Activated naive CD4-positive, alpha-beta T cell treated with anti-CD3 and anti-CD28 coated beads for 36 hours (primary cell): Measurements from ENCODE around the gene NUDT6. TPM values are rescaled to one million over a fixed set of nuclear protein-coding genes. Genes with fewer than 3 reads are reported as not detected.
"Not testable (repeated sequence)": the region's sequence is repeated elsewhere in the genome, so short reads cannot be mapped to it uniquely, and the experiment has no call there.

Experiments used
- CTCF ChIA-PET: fragments of 350-600 bp; sonication (Branson Sonifier 250); formaldehyde crosslinking; loops from one replicate; lab custom pipeline; 2021; ENCODE audit warnings: antibody characterized with exemption; lab: Charles Lee
- DNase-seq: peaks from one replicate; pipeline ENCODE4 v3.0.0-alpha.2; 2020
- H3K27ac Mint-ChIP-seq: one replicate; pipeline ENCODE4 v1.8.0; 2021; ENCODE audit warnings: mild to moderate bottlenecking, mixed read lengths
- H3K27me3 Mint-ChIP-seq: one replicate; pipeline ENCODE4 v1.8.0; 2021; ENCODE audit warnings: low read depth, mixed read lengths
- H3K36me3 Mint-ChIP-seq: one replicate; pipeline ENCODE4 v1.8.0; 2021; ENCODE audit warnings: low read depth, mixed read lengths
- H3K4me1 Mint-ChIP-seq: one replicate; pipeline ENCODE4 v1.8.0; 2021; ENCODE audit warnings: low read depth, mixed read lengths
- H3K4me3 Mint-ChIP-seq: one replicate; pipeline ENCODE4 v1.8.0; 2021; ENCODE audit warnings: mild to moderate bottlenecking, moderate library complexity, mixed read lengths
- H3K9me3 Mint-ChIP-seq: one replicate; pipeline ENCODE4 v1.8.0; 2021; ENCODE audit warnings: mixed read lengths
- intact Hi-C: fragments of 100-400 bp; cut with micrococcal nuclease; formaldehyde crosslinking; loops from one replicate; pipeline ENCODE4 v1.15.1; 2023
- total RNA-seq, 2 experiments: library from RNA; stranded (reverse); gene quantifications; one replicate each; pipeline ENCODE4 v1.2.3, GENCODE V29; 2021

NUDT6 gene
- total RNA-seq, 2 experiments from 2014 or later: 4.8 to 5.1 TPM

DNA sequence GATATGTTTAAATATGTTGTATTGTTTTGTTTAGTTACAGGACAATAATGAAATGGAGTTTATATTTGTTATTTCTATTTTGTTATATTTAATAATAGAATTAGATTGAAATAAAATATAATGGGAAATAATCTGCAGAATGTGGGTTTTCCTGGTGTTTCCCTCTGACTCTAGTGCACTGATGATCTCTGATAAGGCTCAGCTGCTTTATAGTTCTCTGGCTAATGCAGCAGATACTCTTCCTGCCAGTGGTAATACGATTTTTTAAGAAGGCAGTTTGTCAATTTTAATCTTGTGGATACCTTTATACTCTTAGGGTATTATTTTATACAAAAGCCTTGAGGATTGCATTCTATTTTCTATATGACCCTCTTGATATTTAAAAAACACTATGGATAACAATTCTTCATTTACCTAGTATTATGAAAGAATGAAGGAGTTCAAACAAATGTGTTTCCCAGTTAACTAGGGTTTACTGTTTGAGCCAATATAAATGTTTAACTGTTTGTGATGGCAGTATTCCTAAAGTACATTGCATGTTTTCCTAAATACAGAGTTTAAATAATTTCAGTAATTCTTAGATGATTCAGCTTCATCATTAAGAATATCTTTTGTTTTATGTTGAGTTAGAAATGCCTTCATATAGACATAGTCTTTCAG, 26.9 kb downstream of the NUDT6 start:
- CTCF ChIA-PET: no interaction called here
- H3K27me3 Mint-ChIP-seq: no peaks in the 10 kb centered on the region

DNA sequence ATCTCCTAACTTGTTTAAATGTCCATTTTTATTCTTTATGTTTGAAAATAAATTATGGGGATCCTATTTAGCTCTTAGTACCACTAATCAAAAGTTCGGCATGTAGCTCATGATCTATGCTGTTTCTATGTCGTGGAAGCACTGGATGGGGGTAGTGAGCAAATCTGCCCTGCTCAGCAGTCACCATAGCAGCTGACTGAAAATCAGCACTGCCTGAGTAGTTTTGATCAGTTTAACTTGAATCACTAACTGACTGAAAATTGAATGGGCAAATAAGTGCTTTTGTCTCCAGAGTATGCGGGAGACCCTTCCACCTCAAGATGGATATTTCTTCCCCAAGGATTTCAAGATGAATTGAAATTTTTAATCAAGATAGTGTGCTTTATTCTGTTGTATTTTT, 27.6 kb downstream of the NUDT6 start:
- H3K4me1 Mint-ChIP-seq: no peaks in the 10 kb centered on the region
- H3K36me3 Mint-ChIP-seq: no peaks in the 10 kb centered on the region
- CTCF ChIA-PET: interaction anchor here (1.0 kb wide), 1 partner anchor 35 kb away, joined by 4 read pairs; no protein-coding TSS in a partner anchor
- intact Hi-C loops: no loop called here
- H3K27me3 Mint-ChIP-seq: no peaks in the 10 kb centered on the region
- no peak overlapping the region for H3K4me3 Mint-ChIP-seq
- no peak overlapping the region for H3K27ac Mint-ChIP-seq
- H3K9me3 Mint-ChIP-seq: no peaks in the 10 kb centered on the region
- no peak for DNase-seq

More for the DNA sequence above, 26.9 kb downstream of the NUDT6 start:
- no peaks in the 10 kb centered on the region for H3K9me3 Mint-ChIP-seq
- no peaks in the 10 kb centered on the region for H3K4me1 Mint-ChIP-seq
- DNase-seq: no peak
- H3K4me3 Mint-ChIP-seq: no peak overlapping the region
- no peak overlapping the region for H3K27ac Mint-ChIP-seq
- H3K36me3 Mint-ChIP-seq: no peaks in the 10 kb centered on the region
- intact Hi-C loops: no loop called here

DNA sequence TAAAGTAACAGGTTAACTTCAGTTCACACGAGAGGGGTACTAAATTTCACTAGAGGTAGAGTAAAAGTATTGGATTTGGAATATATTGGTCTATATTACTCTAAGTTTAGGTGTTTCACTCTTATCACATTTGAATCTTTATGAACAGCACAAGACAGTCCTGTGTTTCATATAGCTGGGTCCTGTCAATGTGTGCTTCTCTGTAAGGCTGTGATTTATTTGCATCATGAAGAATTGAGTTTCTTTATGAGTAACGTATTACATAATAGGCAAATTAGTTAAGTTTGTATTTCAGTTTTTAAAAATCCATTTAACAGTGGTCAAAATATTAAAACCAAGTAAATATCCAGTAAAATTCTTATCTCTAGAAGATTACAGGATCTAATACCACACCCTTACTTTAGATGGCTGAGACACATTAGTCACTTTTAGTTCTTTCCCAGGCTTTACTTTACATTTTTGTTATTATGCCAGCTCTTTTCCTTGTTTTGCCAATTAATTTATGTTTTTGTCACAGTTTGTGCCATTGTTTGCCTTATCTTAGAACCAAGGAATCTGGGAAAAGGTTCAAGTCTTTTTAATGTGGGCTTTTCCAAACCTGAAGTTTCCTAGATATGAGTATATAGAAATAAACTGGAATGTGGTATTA, 32.1 kb downstream of the NUDT6 start:
- Mint-ChIP-seq H3K27ac (no peak overlapping the region), H3K36me3 (no peaks in the 10 kb centered on the region), H3K4me1 (no peaks in the 10 kb centered on the region), H3K27me3 (no peaks in the 10 kb centered on the region), H3K9me3 (no peaks in the 10 kb centered on the region), H3K4me3 (no peak overlapping the region)
- CTCF ChIA-PET: no interaction called here
- DNase-seq: no peak
- intact Hi-C loops: no loop called here

DNA sequence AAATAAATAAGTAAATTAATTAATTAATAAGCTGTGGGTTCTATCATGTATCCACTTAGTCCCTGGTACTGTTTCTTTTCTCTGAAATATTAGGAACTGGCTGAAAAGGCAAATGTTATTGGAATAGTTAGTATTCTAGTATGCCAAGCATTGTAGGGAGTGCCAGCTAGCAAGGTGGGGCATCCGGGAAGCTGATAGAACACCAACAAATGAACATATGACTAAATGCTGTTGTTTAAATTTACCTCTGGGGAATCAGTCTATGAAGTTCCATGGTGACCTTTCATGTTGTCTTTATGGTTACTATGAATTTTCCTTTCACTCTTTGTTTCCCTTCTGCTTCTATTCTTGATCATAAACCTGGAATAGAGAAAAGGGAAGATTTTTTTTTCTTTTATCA, 32.7 kb downstream of the NUDT6 start:
- H3K4me1 Mint-ChIP-seq: no peaks in the 10 kb centered on the region
- intact Hi-C loops: no loop called here
- no peaks in the 10 kb centered on the region for H3K36me3 Mint-ChIP-seq
- no peaks in the 10 kb centered on the region for H3K27me3 Mint-ChIP-seq
- no peak for DNase-seq
- H3K9me3 Mint-ChIP-seq: no peaks in the 10 kb centered on the region
- H3K27ac Mint-ChIP-seq: no peak overlapping the region
- no peak overlapping the region for H3K4me3 Mint-ChIP-seq
- CTCF ChIA-PET: no interaction called here

DNA sequence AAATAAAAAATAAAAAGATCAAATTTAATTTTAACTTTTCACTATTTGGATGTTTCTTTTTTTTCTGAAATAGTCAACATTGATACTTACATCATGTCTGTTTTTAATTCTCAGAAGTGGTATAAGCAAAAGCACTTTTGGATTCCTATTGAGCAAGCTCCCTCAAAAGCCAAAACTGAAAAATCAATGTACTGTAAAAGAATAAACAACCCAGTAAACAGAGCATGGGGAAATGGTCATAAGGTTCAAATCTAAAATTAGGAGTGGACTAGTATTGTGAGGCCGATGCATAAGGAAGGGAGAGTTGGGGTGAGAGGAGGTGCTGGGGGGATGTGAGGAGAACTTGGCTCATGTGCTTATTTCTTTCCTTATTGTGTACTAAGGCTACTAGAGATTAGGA, 37.9 kb downstream of the NUDT6 start:
- no peak for DNase-seq
- no peaks in the 10 kb centered on the region for H3K4me1 Mint-ChIP-seq

DNA sequence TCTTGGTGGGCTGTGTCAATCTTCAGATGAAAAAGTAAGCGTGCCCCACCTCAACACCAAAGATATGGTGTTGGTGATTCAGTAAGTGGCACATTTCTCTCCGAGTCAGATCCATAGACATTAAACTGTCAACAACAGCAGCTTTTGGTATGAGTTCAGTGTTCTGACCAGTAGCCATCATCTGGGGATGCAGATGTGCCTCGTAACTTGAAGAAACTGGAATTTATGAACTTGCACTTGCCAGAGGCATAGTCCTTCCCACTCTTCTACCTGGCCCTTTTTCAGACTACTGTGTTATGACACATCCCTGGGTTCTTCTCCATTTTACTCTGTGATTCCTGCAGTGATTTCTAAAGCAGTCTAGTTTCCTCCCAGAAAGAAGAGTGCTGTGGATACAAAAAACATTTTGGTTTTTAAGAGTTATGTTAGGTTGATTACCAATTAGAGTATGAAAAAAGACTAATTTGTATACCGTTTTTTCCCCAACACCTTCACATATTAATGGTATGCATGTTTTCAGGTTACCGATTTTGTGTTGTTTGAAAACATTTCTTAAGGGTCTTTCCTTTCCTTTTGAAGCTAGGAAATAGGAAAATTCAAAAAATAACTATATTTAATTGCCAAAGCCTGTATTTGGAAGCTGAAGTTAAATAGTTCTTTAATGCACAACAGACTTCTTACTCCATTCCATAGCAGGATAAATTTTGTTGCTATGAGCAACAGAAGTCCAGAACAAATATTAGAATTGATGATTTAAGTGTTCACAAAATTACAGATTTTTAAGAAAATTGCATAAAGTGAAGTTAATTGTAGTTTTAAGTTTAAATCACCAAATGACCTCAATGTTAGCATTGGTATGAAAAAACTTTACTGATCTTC, 39.3 kb downstream of the NUDT6 start:
- Mint-ChIP-seq H3K9me3 (peaks cover 7% of the 10 kb centered on the region), H3K27ac (no peak overlapping the region), H3K4me1 (no peaks in the 10 kb centered on the region), H3K36me3 (peaks cover 2% of the 10 kb centered on the region), H3K4me3 (no peak overlapping the region), H3K27me3 (no peaks in the 10 kb centered on the region)
- intact Hi-C loops: no loop called here
- DNase-seq: no peak
- CTCF ChIA-PET: no interaction called here

More for the DNA sequence above, 37.9 kb downstream of the NUDT6 start:
- intact Hi-C loops: no loop called here
- Mint-ChIP-seq H3K27me3 (no peaks in the 10 kb centered on the region), H3K36me3 (peaks cover 2% of the 10 kb centered on the region), H3K27ac (no peak overlapping the region), H3K4me3 (no peak overlapping the region), H3K9me3 (peaks cover 7% of the 10 kb centered on the region)
- CTCF ChIA-PET: no interaction called here

DNA sequence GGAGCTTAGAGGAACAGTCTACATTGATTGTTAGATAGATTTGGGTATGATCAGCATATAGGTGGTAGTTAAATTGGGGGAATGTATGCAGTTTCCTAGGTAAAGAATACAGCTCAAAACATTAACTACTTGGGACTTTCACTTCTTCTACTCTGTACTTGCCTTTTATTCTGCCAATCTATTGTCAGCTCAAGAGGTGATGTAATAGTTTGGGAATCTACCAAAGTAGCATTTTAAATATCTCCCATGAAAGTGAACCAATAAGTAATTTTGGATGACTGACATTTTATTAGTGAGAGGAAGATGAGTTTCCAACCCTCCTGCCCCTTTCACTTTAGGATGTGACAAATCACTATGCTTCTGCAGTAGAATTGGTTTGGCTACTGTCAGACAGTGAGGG, 43.4 kb downstream of the NUDT6 start:
- Mint-ChIP-seq H3K36me3 (peaks cover 2% of the 10 kb centered on the region), H3K4me1 (no peaks in the 10 kb centered on the region), H3K9me3 (peaks cover 7% of the 10 kb centered on the region), H3K4me3 (no peak overlapping the region), H3K27me3 (peaks cover 4% of the 10 kb centered on the region), H3K27ac (no peak overlapping the region)
- DNase-seq: no peak
- CTCF ChIA-PET: no interaction called here
- intact Hi-C loops: no loop called here

DNA sequence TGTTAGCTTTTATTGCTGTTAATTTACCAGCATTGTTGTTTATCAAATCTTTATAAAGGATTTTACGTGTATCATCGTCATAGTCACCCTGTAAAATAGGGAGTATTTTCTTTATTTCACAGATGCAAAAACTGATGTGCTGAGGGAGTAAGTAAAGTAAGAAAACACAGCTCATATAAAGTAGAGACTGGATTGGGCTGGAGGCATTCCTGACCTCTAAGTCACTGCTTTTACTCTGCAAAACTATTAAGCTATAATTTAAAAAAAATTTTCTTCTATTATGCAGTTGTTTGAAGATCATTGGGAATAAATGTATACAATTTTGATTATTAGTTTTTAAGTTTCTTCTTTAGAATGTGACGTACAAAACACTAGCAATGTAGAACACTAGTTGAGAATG, 45.9 kb downstream of the NUDT6 start:
- Mint-ChIP-seq H3K9me3 (peaks cover 7% of the 10 kb centered on the region), H3K36me3 (peaks cover 2% of the 10 kb centered on the region), H3K27me3 (peaks cover 17% of the 10 kb centered on the region), H3K4me3 (no peak overlapping the region), H3K27ac (no peak overlapping the region), H3K4me1 (no peaks in the 10 kb centered on the region)
- CTCF ChIA-PET: interaction anchor here (0.7 to 1.1 kb wide), 2 partner anchors 38 to 67 kb away, joined by 3 to 4 read pairs; no protein-coding TSS in a partner anchor
- intact Hi-C loops: no loop called here
- no peak for DNase-seq

DNA sequence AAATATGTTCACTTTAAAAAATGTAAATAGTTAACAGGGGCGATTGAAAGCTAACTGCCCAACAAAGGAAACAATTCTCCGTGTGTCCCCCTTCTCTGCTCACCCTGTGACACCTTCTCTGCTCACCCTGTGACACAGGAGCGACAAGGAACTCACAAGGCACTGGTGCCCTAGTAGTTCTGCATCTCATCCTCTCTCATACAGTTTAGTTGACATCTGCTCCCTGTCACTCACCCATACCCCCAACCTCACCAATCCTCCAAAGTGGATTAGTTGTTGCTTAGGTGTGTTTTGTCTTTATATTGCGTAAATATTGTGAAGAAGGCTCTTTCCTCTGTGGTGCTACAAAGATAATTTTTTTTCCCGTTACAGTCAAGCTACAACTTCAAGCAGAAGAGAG, 46.4 kb downstream of the NUDT6 start:
- CTCF ChIA-PET: interaction anchor here (0.7 kb wide), 1 partner anchor 66 kb away, joined by 4 read pairs; no protein-coding TSS in a partner anchor
- Mint-ChIP-seq H3K36me3 (no peaks in the 10 kb centered on the region), H3K9me3 (peaks cover 4% of the 10 kb centered on the region), H3K27ac (no peak overlapping the region), H3K27me3 (peaks cover 18% of the 10 kb centered on the region), H3K4me1 (no peaks in the 10 kb centered on the region), H3K4me3 (no peak overlapping the region)
- intact Hi-C loops: no loop called here
- DNase-seq: no peak

DNA sequence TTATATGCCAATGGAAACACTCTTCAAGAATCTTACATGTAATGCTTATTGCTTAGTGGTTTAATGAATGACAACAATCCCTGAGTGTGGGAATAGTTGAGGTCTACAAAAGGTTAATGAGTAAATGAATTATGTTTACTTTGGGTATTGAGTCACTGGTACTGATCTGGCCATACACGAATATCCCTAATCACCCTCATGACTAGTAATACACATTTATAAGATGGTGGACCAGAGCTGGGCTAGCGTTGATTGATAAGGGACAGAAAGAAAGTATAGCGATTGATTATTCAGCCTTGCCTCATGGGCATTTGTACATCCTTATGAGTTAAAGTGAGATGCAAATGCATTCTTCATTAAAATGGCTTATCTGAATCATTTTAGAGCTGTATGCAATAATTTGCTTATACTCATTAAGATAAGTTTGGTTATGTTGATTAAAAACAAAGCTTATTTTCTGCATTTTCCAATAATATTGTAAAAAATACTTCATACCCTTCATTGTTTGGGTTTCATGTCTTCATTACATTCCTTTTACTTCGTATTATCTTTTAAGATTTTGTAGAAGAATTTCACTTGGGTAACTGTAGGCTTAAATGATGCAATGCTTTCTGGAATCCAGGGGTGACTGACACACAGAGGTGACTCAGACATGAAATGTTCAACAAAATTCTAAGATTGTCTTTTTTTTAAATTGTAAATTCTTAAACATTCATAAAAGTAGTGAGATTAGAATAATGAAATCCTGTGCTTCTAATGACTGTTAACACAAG, 48.4 kb downstream of the NUDT6 start:
- Mint-ChIP-seq H3K9me3 (no peaks in the 10 kb centered on the region), H3K27ac (no peak overlapping the region), H3K4me3 (no peak overlapping the region), H3K27me3 (peaks cover 29% of the 10 kb centered on the region), H3K36me3 (no peaks in the 10 kb centered on the region), H3K4me1 (no peaks in the 10 kb centered on the region)
- CTCF ChIA-PET: interaction anchor here (1.2 to 1.4 kb wide), 2 partner anchors 16 to 116 kb away, joined by 3 to 4 read pairs; no protein-coding TSS in a partner anchor
- intact Hi-C loops: no loop called here
- no peak for DNase-seq

DNA sequence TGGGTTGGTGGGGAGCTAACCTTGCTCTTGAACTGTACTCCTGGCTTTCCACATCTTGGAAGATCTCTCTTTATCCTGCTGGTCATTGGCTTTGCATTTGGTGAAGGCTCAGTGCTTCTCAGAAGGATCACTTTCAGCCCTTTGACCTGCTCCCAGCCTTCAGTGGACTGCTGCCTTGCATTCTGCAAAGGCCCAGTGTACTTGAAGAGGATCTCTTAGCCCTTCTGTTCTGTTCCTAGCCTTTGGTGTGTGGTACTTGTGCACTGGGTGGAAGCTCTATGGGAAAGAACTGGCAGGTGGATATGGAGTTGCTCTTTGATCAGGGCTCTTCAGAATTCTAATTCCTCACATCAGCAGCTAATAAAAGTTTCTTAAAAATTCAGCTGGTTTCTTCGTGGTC, 49.3 kb downstream of the NUDT6 start:
- peaks cover 29% of the 10 kb centered on the region for H3K27me3 Mint-ChIP-seq
- no peaks in the 10 kb centered on the region for H3K4me1 Mint-ChIP-seq
- intact Hi-C loops: no loop called here
- H3K36me3 Mint-ChIP-seq: no peaks in the 10 kb centered on the region
- H3K27ac Mint-ChIP-seq: no peak overlapping the region
- CTCF ChIA-PET: interaction anchor here (1.2 to 1.4 kb wide), 2 partner anchors 15 to 115 kb away, joined by 3 to 4 read pairs; no protein-coding TSS in a partner anchor
- no peaks in the 10 kb centered on the region for H3K9me3 Mint-ChIP-seq
- no peak overlapping the region for H3K4me3 Mint-ChIP-seq
- DNase-seq: no peak

DNA sequence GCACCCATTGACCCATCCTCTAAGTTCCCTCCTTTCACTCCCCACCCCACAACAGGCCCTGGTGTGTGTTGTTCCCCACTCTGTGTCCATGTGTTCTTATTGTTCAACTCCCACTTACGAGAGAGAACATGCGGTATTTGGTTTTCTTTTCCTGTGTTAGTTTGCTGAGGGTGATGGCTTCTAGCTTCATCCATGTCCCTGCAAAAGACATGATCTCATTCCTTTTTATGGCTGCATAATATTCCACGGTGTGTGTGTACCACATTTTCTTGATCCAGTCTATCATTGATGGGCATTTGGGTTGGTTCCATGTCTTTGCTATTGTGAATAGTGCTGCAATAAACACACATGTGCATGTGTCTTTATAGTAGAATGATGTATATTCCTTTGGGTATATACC, 54.2 kb downstream of the NUDT6 start:
- H3K27ac Mint-ChIP-seq, H3K9me3 Mint-ChIP-seq, H3K4me1 Mint-ChIP-seq, H3K36me3 Mint-ChIP-seq, intact Hi-C loops, CTCF ChIA-PET, DNase-seq, H3K4me3 Mint-ChIP-seq: not testable (repeated sequence)
- peaks cover 21% of the 10 kb centered on the region for H3K27me3 Mint-ChIP-seq
